ENCODE data around the gene GDPD1. TPM values are rescaled to one million over a fixed set of nuclear protein-coding genes. Genes with fewer than 3 reads are reported as not detected.

GDPD1 gene
- total RNA-seq, 1 donor from 2014 or later: 17.8 TPM

DNA sequence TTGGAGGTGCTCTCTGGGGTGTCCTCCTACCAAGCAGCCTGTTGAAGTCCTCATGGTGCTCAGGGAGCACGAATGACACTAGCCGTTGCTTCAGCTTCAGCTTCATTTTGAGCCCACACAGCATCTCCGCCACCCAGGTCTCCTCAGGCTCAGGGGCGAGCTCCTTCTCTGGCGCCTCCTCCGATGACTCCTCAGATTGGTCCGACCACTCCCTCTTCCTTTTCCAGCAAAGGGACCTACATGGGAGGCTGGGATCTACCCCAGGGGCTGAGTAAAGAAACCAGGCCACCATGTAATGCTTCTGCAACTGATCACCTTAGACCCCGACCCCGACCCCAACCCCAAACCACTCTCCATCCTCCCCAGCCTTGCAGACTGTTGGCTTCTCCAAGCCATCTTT lies 38.8 kb upstream of the GDPD1 start:
- TF ChIP-seq, protein P1, sequence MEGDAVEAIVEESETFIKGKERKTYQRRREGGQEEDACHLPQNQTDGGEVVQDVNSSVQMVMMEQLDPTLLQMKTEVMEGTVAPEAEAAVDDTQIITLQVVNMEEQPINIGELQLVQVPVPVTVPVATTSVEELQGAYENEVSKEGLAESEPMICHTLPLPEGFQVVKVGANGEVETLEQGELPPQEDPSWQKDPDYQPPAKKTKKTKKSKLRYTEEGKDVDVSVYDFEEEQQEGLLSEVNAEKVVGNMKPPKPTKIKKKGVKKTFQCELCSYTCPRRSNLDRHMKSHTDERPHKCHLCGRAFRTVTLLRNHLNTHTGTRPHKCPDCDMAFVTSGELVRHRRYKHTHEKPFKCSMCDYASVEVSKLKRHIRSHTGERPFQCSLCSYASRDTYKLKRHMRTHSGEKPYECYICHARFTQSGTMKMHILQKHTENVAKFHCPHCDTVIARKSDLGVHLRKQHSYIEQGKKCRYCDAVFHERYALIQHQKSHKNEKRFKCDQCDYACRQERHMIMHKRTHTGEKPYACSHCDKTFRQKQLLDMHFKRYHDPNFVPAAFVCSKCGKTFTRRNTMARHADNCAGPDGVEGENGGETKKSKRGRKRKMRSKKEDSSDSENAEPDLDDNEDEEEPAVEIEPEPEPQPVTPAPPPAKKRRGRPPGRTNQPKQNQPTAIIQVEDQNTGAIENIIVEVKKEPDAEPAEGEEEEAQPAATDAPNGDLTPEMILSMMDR (IDR thresholded peaks at IDR 0.05): no peak
- TF ChIP-seq EZH2 (IDR thresholded peaks at IDR 0.05) (no peak), EZH2phosphoT487 (IDR thresholded peaks at IDR 0.05) (no peak)
- Histone ChIP-seq H3K4me1 (no peaks in the 10 kb centered on the region), H3K27ac (no peak overlapping the region), H4K20me1 (ENCODE audit: low read depth) (no peaks in the 10 kb centered on the region), H3K27me3 (no peaks in the 10 kb centered on the region), H3K4me2 (no peak overlapping the region), H2AFZ (replicated peaks) (no peak overlapping the region), H3K79me2 (ENCODE audit: low read depth) (peaks cover 4% of the 10 kb centered on the region), H3K9me3 (ENCODE audit: low read depth) (no peaks in the 10 kb centered on the region), H3K36me3 (peaks cover 12% of the 10 kb centered on the region), H3K4me3 (no peak overlapping the region), H3K9ac (no peak overlapping the region), H3F3A (ENCODE audit: low read depth) (no peaks in the 10 kb centered on the region)
- no peak for DNase-seq (ENCODE audit: low spot score)
- Mint-ChIP-seq H3K4me1 (no peaks in the 10 kb centered on the region), H3K27ac (no peak overlapping the region), H3K36me3 (peaks cover 26% of the 10 kb centered on the region), H3K9me3 (no peaks in the 10 kb centered on the region), H3K27me3 (ENCODE audit: insufficient read depth, low read depth) (peaks cover 4% of the 10 kb centered on the region), H3K4me3 (no peak overlapping the region)

DNA sequence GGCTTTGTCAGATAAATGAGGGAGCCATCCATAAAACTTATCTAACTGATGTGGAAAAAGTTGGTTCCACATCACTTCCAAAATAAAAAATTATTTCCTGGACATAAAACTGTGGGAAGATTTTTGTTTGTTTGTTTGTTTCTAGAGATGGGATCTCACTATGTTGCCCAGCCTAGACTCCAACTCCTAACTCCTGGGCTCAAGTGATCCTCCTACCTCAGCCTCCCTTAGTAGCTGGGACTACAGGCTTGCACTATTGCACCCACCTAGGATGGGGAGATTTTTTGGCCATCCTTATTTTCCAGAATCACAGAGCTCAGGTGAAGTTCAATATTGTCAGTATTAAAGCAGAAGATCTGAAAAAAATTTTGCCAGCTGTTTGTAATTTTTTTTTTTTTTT lies 34.3 kb upstream of the GDPD1 start:
- H3K9me3 ChIP-seq (ENCODE audit: low read depth): no peaks in the 10 kb centered on the region
- no peak overlapping the region for H3K4me2 ChIP-seq
- no peak overlapping the region for H2AFZ ChIP-seq (replicated peaks)
- Mint-ChIP-seq H3K27me3 (ENCODE audit: insufficient read depth, low read depth) (peaks cover 4% of the 10 kb centered on the region), H3K9me3 (no peaks in the 10 kb centered on the region), H3K27ac (no peak overlapping the region), H3K36me3 (peaks cover 33% of the 10 kb centered on the region), H3K4me1 (no peaks in the 10 kb centered on the region), H3K4me3 (no peak overlapping the region)
- H3K9ac ChIP-seq: no peak overlapping the region
- DNase-seq (ENCODE audit: low spot score): no peak
- TF ChIP-seq, protein P1 (IDR thresholded peaks at IDR 0.05): no peak
- no peak for TF ChIP-seq EZH2 (IDR thresholded peaks at IDR 0.05)
- no peak for TF ChIP-seq EZH2phosphoT487 (IDR thresholded peaks at IDR 0.05)
- no peak overlapping the region for H3K27ac ChIP-seq
- no peaks in the 10 kb centered on the region for H3F3A ChIP-seq (ENCODE audit: low read depth)
- no peaks in the 10 kb centered on the region for H3K27me3 ChIP-seq
- no peaks in the 10 kb centered on the region for H3K4me1 ChIP-seq
- H3K36me3 ChIP-seq: peaks cover 17% of the 10 kb centered on the region
- no peak overlapping the region for H3K4me3 ChIP-seq
- H3K79me2 ChIP-seq (ENCODE audit: low read depth): no peaks in the 10 kb centered on the region
- no peaks in the 10 kb centered on the region for H4K20me1 ChIP-seq (ENCODE audit: low read depth)

DNA sequence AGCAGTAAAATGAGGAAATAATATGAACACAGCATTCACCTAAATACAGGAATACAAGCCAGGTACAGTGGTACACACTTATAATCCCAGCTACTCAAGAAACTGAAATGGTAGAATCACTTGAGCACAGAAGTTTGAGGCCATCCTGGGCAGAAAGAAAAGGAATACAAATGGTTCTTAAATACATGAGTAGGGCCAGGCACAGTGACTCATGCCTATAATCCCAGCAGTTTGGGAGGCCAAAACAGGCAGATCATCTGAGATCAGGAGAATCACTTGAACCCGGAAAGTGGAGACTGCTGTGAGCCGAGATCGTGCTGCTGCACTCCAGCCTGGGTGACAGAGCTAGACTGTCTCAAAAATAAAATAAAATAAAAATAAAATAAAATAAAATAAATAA lies 33.5 kb upstream of the GDPD1 start:
- no peak overlapping the region for H3K4me2 ChIP-seq
- no peak overlapping the region for H3K9ac ChIP-seq
- H3K27ac Mint-ChIP-seq: no peak overlapping the region
- H3K9me3 Mint-ChIP-seq: no peaks in the 10 kb centered on the region
- no peak overlapping the region for H3K4me3 ChIP-seq
- H2AFZ ChIP-seq (replicated peaks): no peak overlapping the region
- DNase-seq (ENCODE audit: low spot score): no peak
- no peaks in the 10 kb centered on the region for H4K20me1 ChIP-seq (ENCODE audit: low read depth)
- H3K4me1 ChIP-seq: no peaks in the 10 kb centered on the region
- H3K36me3 ChIP-seq: peaks cover 17% of the 10 kb centered on the region
- H3K27me3 Mint-ChIP-seq (ENCODE audit: insufficient read depth, low read depth): peaks cover 4% of the 10 kb centered on the region
- no peaks in the 10 kb centered on the region for H3F3A ChIP-seq (ENCODE audit: low read depth)
- H3K27me3 ChIP-seq: no peaks in the 10 kb centered on the region
- H3K27ac ChIP-seq: no peak overlapping the region
- no peaks in the 10 kb centered on the region for H3K9me3 ChIP-seq (ENCODE audit: low read depth)
- H3K4me3 Mint-ChIP-seq: no peak overlapping the region
- TF ChIP-seq, protein P1 (IDR thresholded peaks at IDR 0.05): no peak
- TF ChIP-seq EZH2 (IDR thresholded peaks at IDR 0.05) (no peak), EZH2phosphoT487 (IDR thresholded peaks at IDR 0.05) (no peak)
- H3K4me1 Mint-ChIP-seq: no peaks in the 10 kb centered on the region
- H3K36me3 Mint-ChIP-seq: peaks cover 29% of the 10 kb centered on the region
- H3K79me2 ChIP-seq (ENCODE audit: low read depth): no peaks in the 10 kb centered on the region
